Liver (tissue), 9 donors: ENCODE results near the gene PAK1IP1. TPM values are rescaled to one million over a fixed set of nuclear protein-coding genes. Genes with fewer than 3 reads are reported as not detected.
"Not testable (repeated sequence)": the region's sequence is repeated elsewhere in the genome, so short reads cannot be mapped to it uniquely, and the experiment has no call there.

ENCODE experiments used
- DNase-seq: peaks from one replicate; pipeline ENCODE4 v3.0.0-alpha.2; 2017; ENCODE audit warnings: low spot score
- H3K27ac ChIP-seq, 2 donors: one replicate each; pipeline ENCODE4 v1.7.0; 2013; ENCODE audit warnings: inconsistent platforms in 2 of 2, low read length in 2 of 2, control low read depth in 1 of 2, low read depth in 1 of 2, mild to moderate bottlenecking in 1 of 2
- H3K27me3 ChIP-seq, 4 donors: one replicate each; pipeline versions ENCODE4 v1.6.1 to v1.7.0; 2013; ENCODE audit warnings: low read length in 3 of 4, inconsistent platforms in 1 of 4, mild to moderate bottlenecking in 1 of 4, moderate library complexity in 1 of 4; ENCODE audit not compliant: control insufficient read depth in 4 of 4, insufficient read depth in 4 of 4
- H3K36me3 ChIP-seq, 4 donors: one replicate each; pipeline versions ENCODE4 v1.6.1 to v1.7.0; 2013; ENCODE audit warnings: low read length in 3 of 4, mild to moderate bottlenecking in 3 of 4, low read depth in 1 of 4, moderate library complexity in 1 of 4; ENCODE audit not compliant: control insufficient read depth in 4 of 4, insufficient read depth in 3 of 4
- H3K4me1 ChIP-seq, 4 donors: one replicate each; pipeline versions ENCODE4 v1.6.1 to v1.7.0; 2013; ENCODE audit warnings: low read length in 3 of 4, mild to moderate bottlenecking in 3 of 4, moderate library complexity in 1 of 4; ENCODE audit not compliant: control insufficient read depth in 4 of 4, insufficient read depth in 4 of 4
- H3K4me3 ChIP-seq, 3 donors: one replicate each; pipeline versions ENCODE4 v1.6.1 to v1.7.0; 2013; ENCODE audit warnings: low read length in 3 of 3, control low read depth in 1 of 3, low read depth in 1 of 3, mild to moderate bottlenecking in 1 of 3
- H3K9ac ChIP-seq, 2 donors: one replicate each; pipeline ENCODE4 v1.7.0; 2013; ENCODE audit warnings: low read length in 2 of 2, mild to moderate bottlenecking in 2 of 2, moderate library complexity in 2 of 2, control low read depth in 1 of 2, low read depth in 1 of 2
- H3K9me3 ChIP-seq, 4 donors: one replicate each; pipeline versions ENCODE4 v1.6.1 to v1.7.0; 2013; ENCODE audit warnings: low read length in 3 of 4; ENCODE audit not compliant: control insufficient read depth in 4 of 4
- ATF3 ChIP-seq: IDR thresholded peaks from 2 replicates; pipeline ENCODE4 v1.6.1; 2016; ENCODE audit warnings: antibody characterized with exemption
- EGR1 ChIP-seq, 2 donors: IDR thresholded peaks; 2 replicates each; pipeline ENCODE4 v1.6.1; 2016 to 2018; ENCODE audit warnings: antibody characterized with exemption in 2 of 2, low read depth in 2 of 2
- FOXA1 ChIP-seq: IDR thresholded peaks from 2 replicates; pipeline ENCODE4 v1.6.1; 2016; ENCODE audit warnings: antibody characterized with exemption
- FOXA2 ChIP-seq: IDR thresholded peaks from 2 replicates; pipeline ENCODE4 v1.6.1; 2016; ENCODE audit warnings: antibody characterized with exemption
- GABPA ChIP-seq, 2 donors: IDR thresholded peaks in 1 of 2; conservative IDR thresholded peaks in 1 of 2; 2 replicates each; pipeline ENCODE4 v1.6.1; 2016; ENCODE audit warnings: antibody characterized with exemption in 2 of 2, mild to moderate bottlenecking in 1 of 2, moderate library complexity in 1 of 2
- HNF4A ChIP-seq, 2 donors: conservative IDR thresholded peaks; 2 replicates each; pipeline ENCODE4 v1.6.1; 2016; ENCODE audit warnings: antibody characterized with exemption in 2 of 2, mild to moderate bottlenecking in 2 of 2
- JUND ChIP-seq, 2 donors: IDR thresholded peaks; 2 replicates each; pipeline ENCODE4 v1.6.1; 2016; ENCODE audit warnings: antibody characterized with exemption in 2 of 2
- MAX ChIP-seq: IDR thresholded peaks from 2 replicates; pipeline ENCODE4 v1.6.1; 2016; ENCODE audit warnings: antibody characterized with exemption
- NR2F2 ChIP-seq: IDR thresholded peaks from 2 replicates; pipeline ENCODE4 v1.6.1; 2016; ENCODE audit warnings: antibody characterized with exemption
- RAD21 ChIP-seq, 2 donors: IDR thresholded peaks; 2 replicates each; pipeline ENCODE4 v1.6.1; 2016; ENCODE audit warnings: antibody characterized with exemption in 2 of 2, mild to moderate bottlenecking in 2 of 2
- RXRA ChIP-seq, 2 donors: IDR thresholded peaks; 2 replicates each; pipeline ENCODE4 v1.6.1; 2017 to 2018; ENCODE audit warnings: antibody characterized with exemption in 2 of 2, mild to moderate bottlenecking in 1 of 2
- SP1 ChIP-seq: IDR thresholded peaks from 2 replicates; pipeline ENCODE4 v1.6.1; 2018; ENCODE audit warnings: antibody characterized with exemption, mild to moderate bottlenecking
- TAF1 ChIP-seq: conservative IDR thresholded peaks from 2 replicates; pipeline ENCODE4 v1.6.1; 2016; ENCODE audit warnings: antibody characterized with exemption, mild to moderate bottlenecking
- YY1 ChIP-seq: IDR thresholded peaks from 2 replicates; pipeline ENCODE4 v1.6.1; 2016; ENCODE audit warnings: antibody characterized with exemption, mild to moderate bottlenecking
- ZBTB33 ChIP-seq: IDR thresholded peaks from 2 replicates; pipeline ENCODE4 v1.6.1; 2016; ENCODE audit warnings: antibody characterized with exemption
- WGBS: extraction: QIAGEN DNeasy Blood & Tissue Kit; methylation state at CpG from one replicate; pipeline ENCODE4 v1.1.7; 2013; 5-methylcytosine and 5-hydroxymethylcytosine counted together
- polyA plus RNA-seq, 2 donors: library from polyadenylated mRNA; stranded (reverse) in 1 of 2; unstranded in 1 of 2; fragments of 200-250 nt in 1 of 2; fragments of >200 nt in 1 of 2; fragmentation: Nextera tagmentation in 1 of 2; extraction: Ambion mirVana in 1 of 2; gene quantifications; one replicate each; pipeline versions ENCODE4 v1.2.1 to v1.2.3, GENCODE V29; 2013 to 2015
- total RNA-seq, 2 donors: library from RNA; depleted of rRNA; stranded (reverse); fragments of >200 nt; gene quantifications; one replicate each; pipeline ENCODE4 v1.2.3, GENCODE V29; 2014
- TF ChIP-seq, protein P1 (sequence below): fragments of 150-350 bp; IDR thresholded peaks from 2 replicates; pipeline ENCODE4 v1.5.1; 2017; ENCODE audit warnings: improper control_type of control experiment, low read depth, low read length; ENCODE audit not compliant: missing input control
- TF ChIP-seq, protein P2 (sequence below): IDR thresholded peaks from 2 replicates; pipeline ENCODE4 v1.6.1; 2016; ENCODE audit warnings: antibody characterized with exemption, mild to moderate bottlenecking
- donor health status: healthy.
- donor health status: healthy.
- donor health status: healthy.
- donor health status: healthy.
- donor health status: healthy.

PAK1IP1 gene
- total and polyA plus RNA-seq, 4 donors: 6.0 to 10.8 (median 7.7) TPM

- no peaks in the 10 kb centered on the region for H3K27me3 ChIP-seq
- H3K9me3 ChIP-seq: no peaks in the 10 kb centered on the region
- TF ChIP-seq HNF4A (conservative IDR thresholded peaks at IDR 0.05): no peak
- no peak for TF ChIP-seq MAX
- no peak for TF ChIP-seq TAF1
- TF ChIP-seq FOXA2: no peak
- no peak for TF ChIP-seq ZBTB33
- TF ChIP-seq ATF3: no peak
- TF ChIP-seq RAD21 (IDR thresholded peaks at IDR 0.05): no peak
- TF ChIP-seq JUND (IDR thresholded peaks at IDR 0.05): no peak
- TF ChIP-seq GABPA (IDR thresholded peaks at IDR 0.05 in 1 of 2, conservative IDR thresholded peaks at IDR 0.05 in 1 of 2): no peak
- TF ChIP-seq NR2F2: no peak
- H3K4me3 ChIP-seq: no peak overlapping the region
- no peak overlapping the region for H3K27ac ChIP-seq
- WGBS: 79% methylated on average over 2 of the region's 2 CpGs
- H3K4me1 ChIP-seq: peaks cover 2 to 19% (median 10%) of the 10 kb centered on the region in 4 donors
- peak; percentile 59 for DNase-seq
- H3K9ac ChIP-seq: no peak overlapping the region
- peaks cover 2 to 26% (median 16%) of the 10 kb centered on the region in 4 donors for H3K36me3 ChIP-seq
Observed at GRCh38 chr6:10749734-10750133, 55.0 kb downstream of the PAK1IP1 start.

GRCh38 chr6:10750568-10750967 is 55.8 kb downstream of the PAK1IP1 start:
- H3K27me3 ChIP-seq, H3K4me3 ChIP-seq, DNase-seq, H3K27ac ChIP-seq, H3K9ac ChIP-seq, H3K9me3 ChIP-seq: not testable (repeated sequence)
- Histone ChIP-seq H3K36me3 (peaks cover 2 to 32% (median 22%) of the 10 kb centered on the region in 4 donors), H3K4me1 (peaks cover 2 to 19% (median 10%) of the 10 kb centered on the region in 4 donors)
- 92% methylated on average over 6 of the region's 6 CpGs for WGBS

DNA sequence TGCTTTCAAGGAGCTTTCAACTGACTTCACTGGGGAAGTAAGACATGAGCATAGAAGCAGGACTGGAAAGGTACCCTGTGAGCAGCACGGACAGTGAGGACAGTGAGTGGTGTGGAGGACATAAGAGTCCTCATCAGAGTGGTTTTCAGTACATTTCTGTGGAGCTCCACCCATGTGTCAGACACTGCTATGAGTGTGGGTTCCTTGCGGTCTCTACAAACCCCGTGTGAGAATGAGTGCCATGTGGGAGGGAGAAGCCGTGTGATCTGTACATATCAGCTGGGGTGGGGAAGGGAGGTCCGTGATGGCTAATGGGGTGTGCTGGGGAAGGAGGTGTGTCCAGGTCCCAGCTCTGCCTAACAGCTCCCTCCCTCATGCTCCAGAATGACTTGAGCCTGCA is 57.0 kb downstream of the PAK1IP1 start:
- WGBS: 89% methylated on average over 5 of the region's 5 CpGs
- peaks cover 2 to 39% (median 23%) of the 10 kb centered on the region in 4 donors for H3K36me3 ChIP-seq
- peaks cover 2 to 19% (median 10%) of the 10 kb centered on the region in 4 donors for H3K4me1 ChIP-seq

DNA sequence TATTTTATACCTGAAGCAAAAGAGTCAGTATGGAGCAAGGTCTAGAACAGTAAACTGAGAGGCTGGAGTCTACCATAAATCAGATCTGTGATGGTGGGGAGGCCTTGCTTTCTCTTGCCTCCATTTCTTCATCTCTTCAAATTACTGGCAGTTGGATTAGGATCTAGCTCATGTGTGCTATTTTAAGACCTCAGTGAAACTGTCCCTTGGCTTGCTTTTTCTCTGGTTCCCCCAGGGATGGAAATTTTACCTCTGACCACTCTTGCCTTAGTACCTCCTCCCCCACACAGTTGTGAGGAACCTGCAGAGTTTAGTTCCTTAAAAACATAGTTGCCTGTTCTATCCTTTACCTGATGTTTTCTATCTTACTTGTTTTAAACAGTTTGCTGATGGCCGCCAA is 61.3 kb downstream of the PAK1IP1 start:
- Histone ChIP-seq H3K36me3 (peaks cover 4 to 41% (median 25%) of the 10 kb centered on the region in 4 donors), H3K27me3 (no peaks in the 10 kb centered on the region), H3K4me3 (no peak overlapping the region), H3K9ac (no peak overlapping the region), H3K9me3 (no peaks in the 10 kb centered on the region), H3K27ac (no peak overlapping the region), H3K4me1 (no peaks in the 10 kb centered on the region)
- 88% methylated on average over 1 of the region's 1 CpG for WGBS
- no peak for DNase-seq
- TF ChIP-seq YY1 (no peak), ATF3 (no peak), FOXA1 (no peak), RAD21 (IDR thresholded peaks at IDR 0.05) (no peak), GABPA (IDR thresholded peaks at IDR 0.05 in 1 of 2, conservative IDR thresholded peaks at IDR 0.05 in 1 of 2) (no peak), EGR1 (IDR thresholded peaks at IDR 0.05; ENCODE audit: low read depth in 2 of 2) (no peak), SP1 (no peak), RXRA (IDR thresholded peaks at IDR 0.05) (no peak)
- TF ChIP-seq, protein P1, sequence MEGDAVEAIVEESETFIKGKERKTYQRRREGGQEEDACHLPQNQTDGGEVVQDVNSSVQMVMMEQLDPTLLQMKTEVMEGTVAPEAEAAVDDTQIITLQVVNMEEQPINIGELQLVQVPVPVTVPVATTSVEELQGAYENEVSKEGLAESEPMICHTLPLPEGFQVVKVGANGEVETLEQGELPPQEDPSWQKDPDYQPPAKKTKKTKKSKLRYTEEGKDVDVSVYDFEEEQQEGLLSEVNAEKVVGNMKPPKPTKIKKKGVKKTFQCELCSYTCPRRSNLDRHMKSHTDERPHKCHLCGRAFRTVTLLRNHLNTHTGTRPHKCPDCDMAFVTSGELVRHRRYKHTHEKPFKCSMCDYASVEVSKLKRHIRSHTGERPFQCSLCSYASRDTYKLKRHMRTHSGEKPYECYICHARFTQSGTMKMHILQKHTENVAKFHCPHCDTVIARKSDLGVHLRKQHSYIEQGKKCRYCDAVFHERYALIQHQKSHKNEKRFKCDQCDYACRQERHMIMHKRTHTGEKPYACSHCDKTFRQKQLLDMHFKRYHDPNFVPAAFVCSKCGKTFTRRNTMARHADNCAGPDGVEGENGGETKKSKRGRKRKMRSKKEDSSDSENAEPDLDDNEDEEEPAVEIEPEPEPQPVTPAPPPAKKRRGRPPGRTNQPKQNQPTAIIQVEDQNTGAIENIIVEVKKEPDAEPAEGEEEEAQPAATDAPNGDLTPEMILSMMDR: no peak
- TF ChIP-seq, protein P2, sequence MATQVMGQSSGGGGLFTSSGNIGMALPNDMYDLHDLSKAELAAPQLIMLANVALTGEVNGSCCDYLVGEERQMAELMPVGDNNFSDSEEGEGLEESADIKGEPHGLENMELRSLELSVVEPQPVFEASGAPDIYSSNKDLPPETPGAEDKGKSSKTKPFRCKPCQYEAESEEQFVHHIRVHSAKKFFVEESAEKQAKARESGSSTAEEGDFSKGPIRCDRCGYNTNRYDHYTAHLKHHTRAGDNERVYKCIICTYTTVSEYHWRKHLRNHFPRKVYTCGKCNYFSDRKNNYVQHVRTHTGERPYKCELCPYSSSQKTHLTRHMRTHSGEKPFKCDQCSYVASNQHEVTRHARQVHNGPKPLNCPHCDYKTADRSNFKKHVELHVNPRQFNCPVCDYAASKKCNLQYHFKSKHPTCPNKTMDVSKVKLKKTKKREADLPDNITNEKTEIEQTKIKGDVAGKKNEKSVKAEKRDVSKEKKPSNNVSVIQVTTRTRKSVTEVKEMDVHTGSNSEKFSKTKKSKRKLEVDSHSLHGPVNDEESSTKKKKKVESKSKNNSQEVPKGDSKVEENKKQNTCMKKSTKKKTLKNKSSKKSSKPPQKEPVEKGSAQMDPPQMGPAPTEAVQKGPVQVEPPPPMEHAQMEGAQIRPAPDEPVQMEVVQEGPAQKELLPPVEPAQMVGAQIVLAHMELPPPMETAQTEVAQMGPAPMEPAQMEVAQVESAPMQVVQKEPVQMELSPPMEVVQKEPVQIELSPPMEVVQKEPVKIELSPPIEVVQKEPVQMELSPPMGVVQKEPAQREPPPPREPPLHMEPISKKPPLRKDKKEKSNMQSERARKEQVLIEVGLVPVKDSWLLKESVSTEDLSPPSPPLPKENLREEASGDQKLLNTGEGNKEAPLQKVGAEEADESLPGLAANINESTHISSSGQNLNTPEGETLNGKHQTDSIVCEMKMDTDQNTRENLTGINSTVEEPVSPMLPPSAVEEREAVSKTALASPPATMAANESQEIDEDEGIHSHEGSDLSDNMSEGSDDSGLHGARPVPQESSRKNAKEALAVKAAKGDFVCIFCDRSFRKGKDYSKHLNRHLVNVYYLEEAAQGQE: no peak

More for the DNA sequence above, 57.0 kb downstream of the PAK1IP1 start:
- not testable (repeated sequence) for H3K9me3 ChIP-seq, H3K27ac ChIP-seq, H3K9ac ChIP-seq, H3K4me3 ChIP-seq, H3K27me3 ChIP-seq, DNase-seq
